Measurements from ENCODE around the gene CNGB1. TPM values are rescaled to one million over a fixed set of nuclear protein-coding genes. Genes with fewer than 3 reads are reported as not detected.

Gene CNGB1
- polyA plus RNA-seq, 1 donor from 2014 or later: 20.7 TPM

DNA sequence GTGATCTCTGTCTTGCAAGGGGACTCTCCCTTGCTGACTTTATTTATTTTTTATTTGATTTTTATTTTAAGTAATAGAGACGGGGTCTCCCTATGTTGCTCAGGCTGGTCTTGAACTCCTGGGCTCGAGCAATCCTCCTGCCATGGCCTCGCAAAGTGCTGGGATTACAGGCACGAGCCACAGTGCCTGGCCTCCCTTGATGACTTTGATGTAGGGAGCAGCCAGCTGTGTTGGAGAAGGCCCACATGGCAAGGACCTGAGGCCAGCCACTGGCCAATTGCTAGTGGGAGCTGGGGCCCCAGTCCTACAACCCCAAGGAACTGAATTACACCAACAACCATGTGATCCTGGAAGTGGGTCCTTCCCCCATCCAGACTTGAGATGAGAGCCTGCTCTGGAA lies 81.8 kb downstream of the CNGB1 start:
- H3F3A ChIP-seq (ENCODE audit: insufficient read depth, low read length, poor library complexity, severe bottlenecking): no peaks in the 10 kb centered on the region
- no peaks in the 10 kb centered on the region for H4K20me1 ChIP-seq (ENCODE audit: insufficient read depth)
- H3K4me2 ChIP-seq (ENCODE audit: low read length): no peak overlapping the region
- no peaks in the 10 kb centered on the region for H3K9me2 ChIP-seq (ENCODE audit: insufficient read depth, low read length)
- TF ChIP-seq EZH2 (IDR thresholded peaks at IDR 0.05; ENCODE audit: borderline replicate concordance, insufficient read depth, low read length, poor library complexity, severe bottlenecking) (no peak), MXI1 (conservative IDR thresholded peaks at IDR 0.05; ENCODE audit: poor library complexity, severe bottlenecking) (no peak), EP300 (conservative IDR thresholded peaks at IDR 0.05; ENCODE audit: poor library complexity, severe bottlenecking) (no peak), POLR2AphosphoS5 (IDR thresholded peaks at IDR 0.05) (no peak), TAF1 (IDR thresholded peaks at IDR 0.05; ENCODE audit: low read depth) (no peak), RAD21 (conservative IDR thresholded peaks at IDR 0.05) (no peak), SMC3 (conservative IDR thresholded peaks at IDR 0.05; ENCODE audit: poor library complexity) (no peak)
- TF ChIP-seq, protein P1, sequence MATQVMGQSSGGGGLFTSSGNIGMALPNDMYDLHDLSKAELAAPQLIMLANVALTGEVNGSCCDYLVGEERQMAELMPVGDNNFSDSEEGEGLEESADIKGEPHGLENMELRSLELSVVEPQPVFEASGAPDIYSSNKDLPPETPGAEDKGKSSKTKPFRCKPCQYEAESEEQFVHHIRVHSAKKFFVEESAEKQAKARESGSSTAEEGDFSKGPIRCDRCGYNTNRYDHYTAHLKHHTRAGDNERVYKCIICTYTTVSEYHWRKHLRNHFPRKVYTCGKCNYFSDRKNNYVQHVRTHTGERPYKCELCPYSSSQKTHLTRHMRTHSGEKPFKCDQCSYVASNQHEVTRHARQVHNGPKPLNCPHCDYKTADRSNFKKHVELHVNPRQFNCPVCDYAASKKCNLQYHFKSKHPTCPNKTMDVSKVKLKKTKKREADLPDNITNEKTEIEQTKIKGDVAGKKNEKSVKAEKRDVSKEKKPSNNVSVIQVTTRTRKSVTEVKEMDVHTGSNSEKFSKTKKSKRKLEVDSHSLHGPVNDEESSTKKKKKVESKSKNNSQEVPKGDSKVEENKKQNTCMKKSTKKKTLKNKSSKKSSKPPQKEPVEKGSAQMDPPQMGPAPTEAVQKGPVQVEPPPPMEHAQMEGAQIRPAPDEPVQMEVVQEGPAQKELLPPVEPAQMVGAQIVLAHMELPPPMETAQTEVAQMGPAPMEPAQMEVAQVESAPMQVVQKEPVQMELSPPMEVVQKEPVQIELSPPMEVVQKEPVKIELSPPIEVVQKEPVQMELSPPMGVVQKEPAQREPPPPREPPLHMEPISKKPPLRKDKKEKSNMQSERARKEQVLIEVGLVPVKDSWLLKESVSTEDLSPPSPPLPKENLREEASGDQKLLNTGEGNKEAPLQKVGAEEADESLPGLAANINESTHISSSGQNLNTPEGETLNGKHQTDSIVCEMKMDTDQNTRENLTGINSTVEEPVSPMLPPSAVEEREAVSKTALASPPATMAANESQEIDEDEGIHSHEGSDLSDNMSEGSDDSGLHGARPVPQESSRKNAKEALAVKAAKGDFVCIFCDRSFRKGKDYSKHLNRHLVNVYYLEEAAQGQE (IDR thresholded peaks at IDR 0.05; ENCODE audit: borderline replicate concordance): no peak
- TF ChIP-seq, protein P2, sequence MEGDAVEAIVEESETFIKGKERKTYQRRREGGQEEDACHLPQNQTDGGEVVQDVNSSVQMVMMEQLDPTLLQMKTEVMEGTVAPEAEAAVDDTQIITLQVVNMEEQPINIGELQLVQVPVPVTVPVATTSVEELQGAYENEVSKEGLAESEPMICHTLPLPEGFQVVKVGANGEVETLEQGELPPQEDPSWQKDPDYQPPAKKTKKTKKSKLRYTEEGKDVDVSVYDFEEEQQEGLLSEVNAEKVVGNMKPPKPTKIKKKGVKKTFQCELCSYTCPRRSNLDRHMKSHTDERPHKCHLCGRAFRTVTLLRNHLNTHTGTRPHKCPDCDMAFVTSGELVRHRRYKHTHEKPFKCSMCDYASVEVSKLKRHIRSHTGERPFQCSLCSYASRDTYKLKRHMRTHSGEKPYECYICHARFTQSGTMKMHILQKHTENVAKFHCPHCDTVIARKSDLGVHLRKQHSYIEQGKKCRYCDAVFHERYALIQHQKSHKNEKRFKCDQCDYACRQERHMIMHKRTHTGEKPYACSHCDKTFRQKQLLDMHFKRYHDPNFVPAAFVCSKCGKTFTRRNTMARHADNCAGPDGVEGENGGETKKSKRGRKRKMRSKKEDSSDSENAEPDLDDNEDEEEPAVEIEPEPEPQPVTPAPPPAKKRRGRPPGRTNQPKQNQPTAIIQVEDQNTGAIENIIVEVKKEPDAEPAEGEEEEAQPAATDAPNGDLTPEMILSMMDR (IDR thresholded peaks at IDR 0.05; ENCODE audit: poor library complexity, severe bottlenecking): no peak
- peaks cover 8% of the 10 kb centered on the region for H3K27me3 ChIP-seq (ENCODE audit: insufficient read depth, low read depth, low read length)
- no peak overlapping the region for H3K9ac ChIP-seq (ENCODE audit: low read length)
- H3K9me3 ChIP-seq (ENCODE audit: low read length): no peaks in the 10 kb centered on the region
- no peak overlapping the region for H3K27ac ChIP-seq (ENCODE audit: low read length)
- no peak overlapping the region for H3K4me3 ChIP-seq (ENCODE audit: low read length)
- no peaks in the 10 kb centered on the region for H3K36me3 ChIP-seq (ENCODE audit: insufficient read depth, low read length)
- H2AFZ ChIP-seq (ENCODE audit: low read depth, low read length): no peak overlapping the region
- H3K79me2 ChIP-seq (replicated peaks; ENCODE audit: insufficient read depth, low read length): no peaks in the 10 kb centered on the region

DNA sequence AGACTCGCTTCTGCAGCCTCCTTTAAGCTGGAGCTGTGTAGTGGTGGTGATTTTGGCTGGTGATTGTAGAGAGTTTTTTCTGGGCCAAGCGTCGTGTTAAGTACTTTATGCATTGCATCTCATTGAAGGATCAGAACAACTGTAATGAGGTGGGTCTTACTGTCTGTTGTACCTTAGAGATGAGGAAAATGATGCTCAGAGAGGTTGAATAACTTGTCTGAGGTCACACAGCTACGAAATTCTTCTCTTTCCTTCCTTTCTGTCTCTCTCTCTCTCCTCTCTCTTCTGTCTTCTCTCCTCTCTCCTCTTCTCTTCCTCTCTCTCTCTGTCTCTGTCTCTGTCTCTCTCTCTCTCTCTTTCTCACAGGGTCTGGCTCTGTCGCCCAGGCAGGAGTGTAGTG lies 82.8 kb downstream of the CNGB1 start:
- no peak overlapping the region for H2AFZ ChIP-seq (ENCODE audit: low read depth, low read length)
- no peak overlapping the region for H3K27ac ChIP-seq (ENCODE audit: low read length)
- H3K9ac ChIP-seq (ENCODE audit: low read length): no peak overlapping the region
- no peaks in the 10 kb centered on the region for H3K36me3 ChIP-seq (ENCODE audit: insufficient read depth, low read length)
- no peaks in the 10 kb centered on the region for H4K20me1 ChIP-seq (ENCODE audit: insufficient read depth)
- H3F3A ChIP-seq (ENCODE audit: insufficient read depth, low read length, poor library complexity, severe bottlenecking): no peaks in the 10 kb centered on the region
- peaks cover 18% of the 10 kb centered on the region for H3K27me3 ChIP-seq (ENCODE audit: insufficient read depth, low read depth, low read length)
- no peak overlapping the region for H3K4me2 ChIP-seq (ENCODE audit: low read length)
- no peaks in the 10 kb centered on the region for H3K79me2 ChIP-seq (replicated peaks; ENCODE audit: insufficient read depth, low read length)
- H3K9me2 ChIP-seq (ENCODE audit: insufficient read depth, low read length): no peaks in the 10 kb centered on the region
- no peaks in the 10 kb centered on the region for H3K9me3 ChIP-seq (ENCODE audit: low read length)
- no peak for TF ChIP-seq MXI1 (conservative IDR thresholded peaks at IDR 0.05; ENCODE audit: poor library complexity, severe bottlenecking)
- no peak for TF ChIP-seq EZH2 (IDR thresholded peaks at IDR 0.05; ENCODE audit: borderline replicate concordance, insufficient read depth, low read length, poor library complexity, severe bottlenecking)
- no peak for TF ChIP-seq EP300 (conservative IDR thresholded peaks at IDR 0.05; ENCODE audit: poor library complexity, severe bottlenecking)
- TF ChIP-seq, protein P1 (IDR thresholded peaks at IDR 0.05; ENCODE audit: borderline replicate concordance): no peak
- no peak for TF ChIP-seq TAF1 (IDR thresholded peaks at IDR 0.05; ENCODE audit: low read depth)
- no peak for TF ChIP-seq SMC3 (conservative IDR thresholded peaks at IDR 0.05; ENCODE audit: poor library complexity)
- TF ChIP-seq, protein P2 (IDR thresholded peaks at IDR 0.05; ENCODE audit: poor library complexity, severe bottlenecking): no peak
- TF ChIP-seq RAD21 (conservative IDR thresholded peaks at IDR 0.05): no peak
- no peak for TF ChIP-seq POLR2AphosphoS5 (IDR thresholded peaks at IDR 0.05)
- no peak overlapping the region for H3K4me3 ChIP-seq (ENCODE audit: low read length)

All from neural cell (in vitro differentiated cells).